Stomach (tissue), 9 donors: ENCODE measurements around the gene SLC4A3. TPM values are rescaled to one million over a fixed set of nuclear protein-coding genes. Genes with fewer than 3 reads are reported as not detected.

Experiments used
- DNase-seq, 2 donors: peaks; one replicate each; pipeline versions ENCODE4 v3.0.0 to v3.0.0-alpha.2; 2013 to 2019
- H3K27ac ChIP-seq, 5 donors: fragments of 200-600 bp in 4 of 5; sonication (generic) in 4 of 5; one replicate each; pipeline ENCODE4 v1.5.1; 2013 to 2019; ENCODE audit warnings: mild to moderate bottlenecking in 1 of 5, moderate library complexity in 1 of 5
- H3K27me3 ChIP-seq, 3 donors: fragments of 200-600 bp; sonication (generic); one replicate each; pipeline ENCODE4 v1.5.1; 2017 to 2019; ENCODE audit warnings: mixed run types in 1 of 3
- H3K36me3 ChIP-seq, 4 donors: fragments of 200-600 bp; sonication (generic); 1 replicate in 3 of 4; 2 replicates in 1 of 4; pipeline ENCODE4 v1.5.1; 2016 to 2019
- H3K4me1 ChIP-seq, 4 donors: fragments of 200-600 bp; sonication (generic); one replicate each; pipeline ENCODE4 v1.5.1; 2016 to 2019
- H3K4me3 ChIP-seq, 4 donors: fragments of 200-600 bp; sonication (generic) in 3 of 4; one replicate each; pipeline ENCODE4 v1.5.1; 2016 to 2019; ENCODE audit warnings: mild to moderate bottlenecking in 1 of 4
- H3K9me3 ChIP-seq, 4 donors: fragments of 200-600 bp; sonication (generic); one replicate each; pipeline ENCODE4 v1.5.1; 2016 to 2019
- CTCF ChIP-seq, 7 experiments: fragments of 450-650 bp in 4 of 7; fragments of 200-600 bp in 3 of 7; sonication (generic) in 3 of 7; IDR thresholded peaks; one replicate each; pipeline ENCODE4 v1.5.1; 2016 to 2019; ENCODE audit warnings: antibody characterized with exemption in 7 of 7, control low read depth in 2 of 7, mild to moderate bottlenecking in 1 of 7
- EP300 ChIP-seq: sonication (generic); formaldehyde crosslinking; IDR thresholded peaks from one replicate; pipeline ENCODE4 v1.6.1; 2017; ENCODE audit warnings: antibody characterized with exemption
- POLR2A ChIP-seq, 4 donors: fragments of 450-650 bp; IDR thresholded peaks; one replicate each; pipeline ENCODE4 v1.6.1; 2016; ENCODE audit warnings: antibody characterized with exemption in 4 of 4, control low read depth in 2 of 4, mild to moderate bottlenecking in 1 of 4, moderate library complexity in 1 of 4
- POLR2AphosphoS5 ChIP-seq, 3 donors: sonication (generic); formaldehyde crosslinking; IDR thresholded peaks; one replicate each; pipeline ENCODE4 v1.6.1; 2016; ENCODE audit warnings: antibody characterized with exemption in 3 of 3
- WGBS, 5 donors: extraction: QIAGEN DNeasy Blood & Tissue Kit in 3 of 5; methylation state at CpG; one replicate each; pipeline versions ENCODE4 v1.1.5 to v1.1.7; 2013 to 2018; 5-methylcytosine and 5-hydroxymethylcytosine counted together
- intact Hi-C: fragments of 100-400 bp; cut with DNase I; formaldehyde crosslinking; loops from one replicate; pipeline ENCODE4 v1.15.1; 2023; ENCODE audit warnings: low total_unique reads
- polyA plus RNA-seq, 3 donors: library from polyadenylated mRNA; stranded (reverse); fragments of 200-250 nt; gene quantifications; one replicate each; pipeline ENCODE4 v1.2.3, GENCODE V29; 2013
- total RNA-seq, 5 donors: library from RNA; depleted of rRNA; stranded (reverse); fragments of >200 nt; gene quantifications; one replicate each; pipeline versions ENCODE4 v1.1.0 to v1.2.3, GENCODE V29; 2014 to 2016
- donor health status: healthy with polysubstance abuse.
- donor health status: Bipolar disorder and iron deficiency.
- donor health status: healthy.

SLC4A3 gene
- total and polyA plus RNA-seq, 8 donors, result 0.58 to 22.8 (median 1.6) TPM; not detected in 1

GRCh38 chr2:219672406-219672805, 45.0 kb downstream of the SLC4A3 start:
- Histone ChIP-seq H3K4me3 (no peak overlapping the region), H3K4me1 (no peaks in the 10 kb centered on the region), H3K36me3 (no peaks in the 10 kb centered on the region), H3K9me3 (no peaks in the 10 kb centered on the region), H3K27ac (no peak overlapping the region), H3K27me3 (peaks cover 0 to 25% (median 0%) of the 10 kb centered on the region in 3 donors)
- DNase-seq, result no peak
- intact Hi-C loops, result no loop called here
- WGBS, 5 donors, result 75 to 91% (median 79%) methylated on average over 3 of the region's 3 CpGs
- TF ChIP-seq POLR2A (IDR thresholded peaks at IDR 0.05) (no peak), POLR2AphosphoS5 (IDR thresholded peaks at IDR 0.05) (no peak), EP300 (no peak), CTCF (IDR thresholded peaks at IDR 0.05) (no peak)

GRCh38 chr2:219675221-219675620, 47.8 kb downstream of the SLC4A3 start:
- TF ChIP-seq POLR2AphosphoS5 (IDR thresholded peaks at IDR 0.05) (no peak), EP300 (no peak), CTCF (IDR thresholded peaks at IDR 0.05) (no peak), POLR2A (IDR thresholded peaks at IDR 0.05) (no peak)
- WGBS, 5 donors, result 70 to 78% (median 74%) methylated on average over 4 of the region's 4 CpGs
- H3K4me1 ChIP-seq, result no peaks in the 10 kb centered on the region
- H3K27ac ChIP-seq, result no peak overlapping the region
- H3K4me3 ChIP-seq, result no peak overlapping the region
- H3K9me3 ChIP-seq, result peaks cover 0 to 4% (median 0%) of the 10 kb centered on the region in 4 donors
- no peak for DNase-seq
- intact Hi-C loops, result no loop called here
- H3K36me3 ChIP-seq, result no peaks in the 10 kb centered on the region
- peaks cover 0 to 25% (median 3%) of the 10 kb centered on the region in 3 donors for H3K27me3 ChIP-seq

GRCh38 chr2:219676586-219676985, 49.2 kb downstream of the SLC4A3 start:
- TF ChIP-seq POLR2AphosphoS5 (IDR thresholded peaks at IDR 0.05) (no peak), POLR2A (IDR thresholded peaks at IDR 0.05) (no peak), CTCF (IDR thresholded peaks at IDR 0.05) (no peak), EP300 (no peak)
- Histone ChIP-seq H3K4me1 (no peaks in the 10 kb centered on the region), H3K9me3 (peaks cover 0 to 4% (median 0%) of the 10 kb centered on the region in 4 donors), H3K36me3 (no peaks in the 10 kb centered on the region), H3K4me3 (no peak overlapping the region), H3K27ac (no peak overlapping the region), H3K27me3 (peaks cover 0 to 17% (median 3%) of the 10 kb centered on the region in 3 donors)
- no peak for DNase-seq
- intact Hi-C loops, result no loop called here
- 48 to 77% (median 67%) methylated on average over 1 of the region's 1 CpG for WGBS, 5 donors

- intact Hi-C loops, result no loop called here
- Histone ChIP-seq H3K27ac (no peak overlapping the region), H3K4me1 (no peaks in the 10 kb centered on the region), H3K36me3 (no peaks in the 10 kb centered on the region), H3K4me3 (no peak overlapping the region), H3K27me3 (peaks cover 0 to 17% (median 3%) of the 10 kb centered on the region in 3 donors), H3K9me3 (peaks cover 0 to 4% (median 1%) of the 10 kb centered on the region in 4 donors)
- DNase-seq, result no peak
- WGBS, 5 donors, result 63 to 96% (median 77%) methylated on average over 3 of the region's 3 CpGs
- TF ChIP-seq CTCF (IDR thresholded peaks at IDR 0.05) (no peak), POLR2AphosphoS5 (IDR thresholded peaks at IDR 0.05) (no peak), EP300 (no peak), POLR2A (IDR thresholded peaks at IDR 0.05) (no peak)
These were observed 51.6 kb downstream of the SLC4A3 start for GRCh38 chr2:219679041-219679440.
